Calu3 (cell line): ENCODE results near the gene ARRB1. TPM values are rescaled to one million over a fixed set of nuclear protein-coding genes. Genes with fewer than 3 reads are reported as not detected.
"Not testable (repeated sequence)": the region's sequence is repeated elsewhere in the genome, so short reads cannot be mapped to it uniquely, and the experiment has no call there.

Source experiments
- BruUV-seq: library from RNA; stranded (reverse); fragments of 400-500 nt; replicated peaks from 2 replicates; lab custom pipeline; 2021; lab: Mats Ljungman, UMichigan
- CTCF ChIA-PET: fragments of 300-600 bp; sonication (Branson Sonifier 250); formaldehyde crosslinking; loops from one replicate; lab custom pipeline; 2022; ENCODE audit warnings: antibody characterized with exemption; lab: Charles Lee
- DNase-seq: peaks from one replicate; pipeline ENCODE4 v3.0.0; 2022
- H3K27ac Mint-ChIP-seq: one replicate; pipeline ENCODE4 v1.8.0; 2022; ENCODE audit warnings: mixed read lengths; ENCODE audit not compliant: unreplicated experiment
- H3K27me3 Mint-ChIP-seq: one replicate; pipeline ENCODE4 v1.8.0; 2022; ENCODE audit warnings: mixed read lengths; ENCODE audit not compliant: unreplicated experiment
- H3K36me3 Mint-ChIP-seq: one replicate; pipeline ENCODE4 v1.8.0; 2022; ENCODE audit warnings: mild to moderate bottlenecking, moderate library complexity, mixed read lengths; ENCODE audit not compliant: insufficient read depth, unreplicated experiment
- H3K4me1 Mint-ChIP-seq: one replicate; pipeline ENCODE4 v1.8.0; 2022; ENCODE audit warnings: mild to moderate bottlenecking, low read depth, mixed read lengths; ENCODE audit not compliant: unreplicated experiment
- H3K4me3 Mint-ChIP-seq: one replicate; pipeline ENCODE4 v1.8.0; 2022; ENCODE audit warnings: mild to moderate bottlenecking, low read depth, moderate library complexity, mixed read lengths; ENCODE audit not compliant: unreplicated experiment
- H3K9me3 Mint-ChIP-seq: one replicate; pipeline ENCODE4 v1.8.0; 2022; ENCODE audit warnings: low read depth, mixed read lengths; ENCODE audit not compliant: unreplicated experiment
- intact Hi-C: fragments of 100-400 bp; cut with micrococcal nuclease; formaldehyde crosslinking; loops from one replicate; pipeline ENCODE4 v1.10.0; 2022; ENCODE audit not compliant: unreplicated experiment
- total RNA-seq: library from RNA; stranded (reverse); gene quantifications from 2 replicates; pipeline ENCODE4 v1.2.3, GENCODE V29; 2022
- TF ChIP-seq, protein P1 (sequence below): fragments of 200-600 bp; IDR thresholded peaks from one replicate; pipeline ENCODE4 v1.8.0; 2022; ENCODE audit warnings: antibody characterized with exemption; ENCODE audit not compliant: unreplicated experiment

The ARRB1 gene
- total RNA-seq, 1 experiment from 2014 or later: 8.7 TPM

GRCh38 chr11:75380716-75381420, 29.4 kb upstream of the ARRB1 start:
- peak; percentile 64 for DNase-seq
- H3K36me3 Mint-ChIP-seq: no peaks in the 10 kb centered on the region
- no TSS peak for BruUV-seq
- TF ChIP-seq, protein P1, sequence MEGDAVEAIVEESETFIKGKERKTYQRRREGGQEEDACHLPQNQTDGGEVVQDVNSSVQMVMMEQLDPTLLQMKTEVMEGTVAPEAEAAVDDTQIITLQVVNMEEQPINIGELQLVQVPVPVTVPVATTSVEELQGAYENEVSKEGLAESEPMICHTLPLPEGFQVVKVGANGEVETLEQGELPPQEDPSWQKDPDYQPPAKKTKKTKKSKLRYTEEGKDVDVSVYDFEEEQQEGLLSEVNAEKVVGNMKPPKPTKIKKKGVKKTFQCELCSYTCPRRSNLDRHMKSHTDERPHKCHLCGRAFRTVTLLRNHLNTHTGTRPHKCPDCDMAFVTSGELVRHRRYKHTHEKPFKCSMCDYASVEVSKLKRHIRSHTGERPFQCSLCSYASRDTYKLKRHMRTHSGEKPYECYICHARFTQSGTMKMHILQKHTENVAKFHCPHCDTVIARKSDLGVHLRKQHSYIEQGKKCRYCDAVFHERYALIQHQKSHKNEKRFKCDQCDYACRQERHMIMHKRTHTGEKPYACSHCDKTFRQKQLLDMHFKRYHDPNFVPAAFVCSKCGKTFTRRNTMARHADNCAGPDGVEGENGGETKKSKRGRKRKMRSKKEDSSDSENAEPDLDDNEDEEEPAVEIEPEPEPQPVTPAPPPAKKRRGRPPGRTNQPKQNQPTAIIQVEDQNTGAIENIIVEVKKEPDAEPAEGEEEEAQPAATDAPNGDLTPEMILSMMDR: no peak
- no peaks in the 10 kb centered on the region for H3K9me3 Mint-ChIP-seq
- CTCF ChIA-PET: interaction anchor here (0.5 to 2.2 kb wide), 11 partner anchors 9 to 101 kb away, joined by 3 to 8 read pairs (median 4); no protein-coding TSS in a partner anchor
- H3K27ac Mint-ChIP-seq: peak overlapping the region; percentile 52
- intact Hi-C loops: loop anchor here (5.0 kb wide), 1 partner anchor 39 kb away; no protein-coding TSS in a partner anchor
- H3K4me1 Mint-ChIP-seq: peaks cover 19% of the 10 kb centered on the region
- H3K4me3 Mint-ChIP-seq: no peak overlapping the region
- no peaks in the 10 kb centered on the region for H3K27me3 Mint-ChIP-seq

GRCh38 chr11:75380245-75380644, 28.8 kb upstream of the ARRB1 start:
- no peaks in the 10 kb centered on the region for H3K9me3 Mint-ChIP-seq
- TF ChIP-seq, protein P1: no peak
- intact Hi-C loops: loop anchor here (5.0 kb wide), 1 partner anchor 38 kb away; no protein-coding TSS in a partner anchor
- DNase-seq: no peak
- CTCF ChIA-PET: interaction anchor here (0.5 to 2.2 kb wide), 6 partner anchors 28 to 100 kb away, joined by 3 to 8 read pairs (median 7); no protein-coding TSS in a partner anchor
- no peaks in the 10 kb centered on the region for H3K27me3 Mint-ChIP-seq
- no peaks in the 10 kb centered on the region for H3K36me3 Mint-ChIP-seq
- no peak overlapping the region for H3K4me3 Mint-ChIP-seq
- no TSS peak for BruUV-seq
- no peak overlapping the region for H3K27ac Mint-ChIP-seq
- peaks cover 19% of the 10 kb centered on the region for H3K4me1 Mint-ChIP-seq

- DNase-seq, H3K4me3 Mint-ChIP-seq, intact Hi-C loops, CTCF ChIA-PET, H3K36me3 Mint-ChIP-seq, H3K9me3 Mint-ChIP-seq, H3K27ac Mint-ChIP-seq, BruUV-seq, H3K27me3 Mint-ChIP-seq: not testable (repeated sequence)
- peaks cover 11% of the 10 kb centered on the region for H3K4me1 Mint-ChIP-seq
These were observed 27.3 kb upstream of the ARRB1 start for GRCh38 chr11:75378776-75379175.

DNA sequence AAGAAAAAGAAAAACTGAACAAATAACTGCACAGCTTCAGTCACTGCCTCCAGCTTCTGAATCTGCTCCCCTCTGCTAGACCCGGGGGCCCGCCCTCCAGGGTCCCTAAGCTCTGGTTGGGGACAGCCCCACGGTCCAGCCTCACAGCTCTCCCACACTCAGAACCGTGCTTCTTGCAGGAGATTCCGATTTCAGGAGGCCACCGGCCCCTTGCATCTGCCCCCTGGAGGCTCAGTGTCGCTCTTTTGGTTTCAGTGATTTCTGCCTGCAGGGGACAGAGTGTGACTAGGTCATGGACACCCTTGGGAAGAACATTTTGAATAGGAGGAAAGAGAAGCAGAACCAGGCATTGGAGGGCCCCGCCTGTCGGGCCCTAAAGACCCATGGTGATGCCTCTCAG, 24.7 kb upstream of the ARRB1 start:
- Mint-ChIP-seq H3K4me3 (no peak overlapping the region), H3K4me1 (peaks cover 25% of the 10 kb centered on the region), H3K9me3 (no peaks in the 10 kb centered on the region), H3K27ac (no peak overlapping the region), H3K36me3 (no peaks in the 10 kb centered on the region), H3K27me3 (no peaks in the 10 kb centered on the region)
- intact Hi-C loops: no loop called here
- no peak for DNase-seq
- CTCF ChIA-PET: no interaction called here
- BruUV-seq: no TSS peak
- TF ChIP-seq, protein P1: no peak

DNA sequence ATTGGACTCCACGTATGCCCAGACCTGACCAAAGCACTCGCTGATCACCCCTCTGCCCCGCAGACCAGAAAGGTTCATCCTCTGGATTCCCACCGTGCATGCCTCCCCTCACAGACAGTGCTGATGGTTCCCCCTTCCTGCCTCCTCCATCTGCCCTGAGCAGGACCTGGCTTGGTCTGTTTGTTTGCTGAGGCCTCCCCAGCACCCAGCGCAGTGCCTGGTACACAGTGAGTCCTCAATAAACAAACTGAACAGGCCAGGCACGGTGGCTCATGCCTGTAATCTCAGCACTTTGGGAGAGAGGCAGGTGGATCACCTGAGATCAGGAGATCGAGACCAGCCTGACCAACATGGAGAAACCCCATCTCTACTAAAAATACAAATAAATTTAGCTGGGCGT, 24.2 kb upstream of the ARRB1 start:
- H3K27me3 Mint-ChIP-seq: no peaks in the 10 kb centered on the region
- H3K9me3 Mint-ChIP-seq: no peaks in the 10 kb centered on the region
- no peak overlapping the region for H3K4me3 Mint-ChIP-seq
- H3K4me1 Mint-ChIP-seq: peaks cover 20% of the 10 kb centered on the region
- DNase-seq: no peak
- no peaks in the 10 kb centered on the region for H3K36me3 Mint-ChIP-seq
- intact Hi-C loops: no loop called here
- TF ChIP-seq, protein P1: no peak
- CTCF ChIA-PET: no interaction called here
- no TSS peak for BruUV-seq
- H3K27ac Mint-ChIP-seq: no peak overlapping the region
